HG02885 (cell line): ENCODE data around the gene RIC1.
"Not testable (repeated sequence)": the region's sequence is repeated elsewhere in the genome, so short reads cannot be mapped to it uniquely, and the experiment has no call there.

ENCODE experiments used
- ATAC-seq: cut with Tn5 transposase; IDR thresholded peaks from one replicate; pipeline ENCODE4 v1.9.1; 2021; ENCODE audit warnings: mild to moderate bottlenecking; ENCODE audit not compliant: unreplicated experiment, poor library complexity

The RIC1 gene

DNA sequence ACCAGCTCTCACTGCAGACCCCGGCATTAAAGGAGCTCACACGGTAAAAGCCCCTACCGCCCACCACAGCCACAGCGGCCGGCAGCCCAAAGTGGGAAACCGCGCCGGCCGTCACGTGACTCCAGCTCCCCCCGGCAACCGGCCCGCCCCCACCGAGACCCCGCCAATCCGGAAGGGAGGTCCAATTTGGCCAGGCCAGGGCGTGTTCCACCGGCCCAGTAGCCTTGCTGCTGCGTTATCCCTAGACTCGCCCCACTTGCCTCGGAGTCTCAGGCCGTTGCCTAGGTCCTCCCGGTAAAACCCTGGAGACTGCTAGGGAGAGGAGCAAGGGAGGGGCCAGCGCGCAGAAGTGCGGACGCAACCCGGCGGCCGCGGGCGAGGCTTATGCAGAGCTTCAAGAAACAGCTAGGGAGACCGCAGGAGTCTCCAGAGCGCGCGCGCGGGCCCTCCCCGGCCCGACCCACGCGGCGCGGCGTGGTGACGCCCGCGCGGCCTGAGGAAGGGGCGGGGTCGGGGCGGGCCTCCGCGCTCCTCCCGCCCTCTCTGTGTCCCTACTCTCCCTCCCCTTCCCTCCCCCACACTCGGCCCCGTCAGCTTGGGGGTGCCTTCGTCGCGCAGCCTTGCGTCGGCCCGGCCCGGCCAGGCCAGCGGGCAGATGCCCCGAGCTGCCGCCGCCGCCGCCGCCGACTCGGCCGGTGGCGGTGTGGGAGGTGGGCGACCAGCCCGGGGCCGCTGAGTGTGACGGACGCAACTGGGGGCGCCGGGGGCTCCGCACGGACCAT, at the start of gene RIC1:
TSS of gene RIC1 (plus strand) at position 578 of the 782 bp plus-strand sequence. CDS start at position 781, 203 bp downstream.
- ATAC-seq, result peak; percentile 65

- ATAC-seq, result no peak
These were observed 49.0 kb upstream of the RIC1 start for GRCh38 chr9:5579881-5580280.

DNA sequence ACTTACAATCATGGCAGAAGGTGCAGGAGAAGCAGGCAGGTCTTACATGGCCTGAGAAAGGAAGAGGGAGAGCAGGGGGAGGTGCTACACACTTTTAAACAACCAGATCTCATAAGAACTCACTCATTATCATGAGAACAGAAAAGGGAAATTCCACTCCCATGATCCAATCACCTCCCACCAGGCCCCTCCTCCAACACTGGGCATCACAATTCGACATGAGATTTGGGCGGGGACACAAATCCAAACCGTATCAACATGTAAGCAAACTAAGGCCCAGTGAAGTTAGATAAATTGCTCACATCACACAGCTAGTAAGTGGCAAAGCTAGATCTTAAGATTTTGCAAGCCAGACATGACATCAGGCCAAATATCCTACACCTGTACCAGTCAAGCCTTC, 48.3 kb upstream of the RIC1 start:
- ATAC-seq, result no peak

DNA sequence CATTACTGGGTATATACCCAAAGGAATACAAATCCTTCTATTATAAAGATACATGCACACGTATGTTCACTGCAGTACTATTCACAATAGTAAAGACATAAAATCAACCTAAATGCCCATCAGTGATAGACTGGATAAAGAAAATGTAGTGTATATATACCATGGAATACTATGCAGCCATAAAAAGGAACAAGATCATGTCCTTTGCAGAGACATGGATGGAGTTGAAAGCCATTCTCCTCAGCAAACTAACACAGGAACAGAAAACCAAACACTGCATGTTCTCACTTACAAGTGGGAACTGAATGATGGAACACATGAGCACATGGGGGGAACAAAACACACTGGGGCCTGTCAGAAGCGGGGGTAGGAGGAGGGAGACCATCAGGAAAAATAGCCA, 47.2 kb upstream of the RIC1 start:
- not testable (repeated sequence) for ATAC-seq

DNA sequence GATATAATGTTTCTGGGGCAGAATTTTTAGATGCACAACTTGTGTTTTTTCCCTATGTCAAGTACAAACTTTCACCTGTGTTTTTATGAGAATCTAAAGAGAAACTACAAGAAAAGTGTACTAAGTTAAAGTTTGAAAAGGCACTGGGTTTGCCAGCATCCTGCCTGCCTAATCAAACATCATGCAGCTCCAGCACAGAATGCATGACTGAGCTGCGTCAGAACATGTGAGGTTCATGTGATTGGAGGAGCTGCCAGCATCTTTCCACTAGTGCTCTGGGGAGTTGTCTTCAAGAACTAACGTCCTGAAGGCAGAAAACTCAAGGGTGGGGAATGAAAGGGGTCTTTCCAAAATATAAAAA, 46.1 kb upstream of the RIC1 start:
- peak; percentile 64 for ATAC-seq

- ATAC-seq, result peak; percentile 49
These were observed 42.5 kb upstream of the RIC1 start for GRCh38 chr9:5586391-5586802.

DNA sequence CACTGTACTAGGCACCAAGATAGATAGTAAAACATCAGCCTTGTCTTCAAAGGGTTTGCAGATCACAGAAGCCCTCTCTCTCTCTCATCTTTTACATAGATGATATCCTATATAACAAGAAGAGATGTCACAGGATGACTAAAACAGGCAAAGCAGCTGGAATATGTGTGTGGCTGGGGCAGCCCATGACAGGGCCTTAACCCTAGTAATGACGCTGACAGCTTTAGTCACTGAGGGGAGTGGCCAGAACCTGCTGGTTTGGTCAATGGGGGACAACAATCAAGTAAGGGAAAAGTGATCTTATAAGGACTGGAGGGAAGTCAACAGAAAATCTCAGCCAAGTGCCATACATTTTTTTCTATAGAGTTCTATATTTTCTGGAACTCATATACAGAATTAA, 41.9 kb upstream of the RIC1 start:
- ATAC-seq, result no peak

DNA sequence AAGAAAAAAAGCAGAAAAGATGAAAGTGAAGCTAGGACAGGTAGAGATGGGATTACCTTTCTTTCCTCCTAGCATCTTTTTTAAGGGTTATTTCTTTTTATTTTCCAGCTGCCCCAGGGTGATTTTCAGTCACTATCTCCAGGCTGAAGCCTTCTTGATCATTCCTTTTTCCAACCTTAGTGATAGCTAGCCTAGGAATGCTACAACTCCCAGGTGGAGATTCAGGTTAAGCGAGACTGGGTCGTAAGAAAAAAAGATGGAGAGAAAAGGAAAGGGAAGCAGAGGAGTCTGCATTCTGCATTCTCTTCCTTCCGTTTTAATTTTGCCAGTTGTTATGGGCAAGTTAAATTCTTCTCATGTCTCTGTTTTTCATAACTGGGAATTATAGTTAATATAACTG, 36.7 kb upstream of the RIC1 start:
- ATAC-seq, result no peak

- ATAC-seq, result no peak
These were observed 36.0 kb upstream of the RIC1 start for GRCh38 chr9:5592904-5593303.

- peak; percentile 82 for ATAC-seq
These were observed 35.0 kb upstream of the RIC1 start for GRCh38 chr9:5593904-5594303.

DNA sequence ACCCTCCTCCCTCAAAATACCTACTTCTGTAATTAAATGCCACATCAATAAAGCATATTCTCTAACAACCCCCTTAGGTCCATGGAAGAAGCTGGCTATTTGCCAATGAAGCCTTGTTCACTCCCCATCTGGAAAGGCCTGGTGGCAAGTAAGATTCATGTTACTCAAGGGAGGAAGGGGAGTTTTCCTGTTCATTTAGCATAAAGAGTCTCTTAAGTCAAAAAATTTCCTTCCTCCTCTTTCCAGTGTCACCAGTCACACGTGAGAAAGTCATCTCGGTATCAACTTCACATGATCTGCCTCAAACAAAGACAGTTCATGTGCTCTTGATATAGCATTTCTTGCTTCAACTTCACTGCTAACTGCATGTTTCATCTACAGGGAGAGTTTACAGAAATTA, 32.7 kb upstream of the RIC1 start:
- ATAC-seq, result no peak

DNA sequence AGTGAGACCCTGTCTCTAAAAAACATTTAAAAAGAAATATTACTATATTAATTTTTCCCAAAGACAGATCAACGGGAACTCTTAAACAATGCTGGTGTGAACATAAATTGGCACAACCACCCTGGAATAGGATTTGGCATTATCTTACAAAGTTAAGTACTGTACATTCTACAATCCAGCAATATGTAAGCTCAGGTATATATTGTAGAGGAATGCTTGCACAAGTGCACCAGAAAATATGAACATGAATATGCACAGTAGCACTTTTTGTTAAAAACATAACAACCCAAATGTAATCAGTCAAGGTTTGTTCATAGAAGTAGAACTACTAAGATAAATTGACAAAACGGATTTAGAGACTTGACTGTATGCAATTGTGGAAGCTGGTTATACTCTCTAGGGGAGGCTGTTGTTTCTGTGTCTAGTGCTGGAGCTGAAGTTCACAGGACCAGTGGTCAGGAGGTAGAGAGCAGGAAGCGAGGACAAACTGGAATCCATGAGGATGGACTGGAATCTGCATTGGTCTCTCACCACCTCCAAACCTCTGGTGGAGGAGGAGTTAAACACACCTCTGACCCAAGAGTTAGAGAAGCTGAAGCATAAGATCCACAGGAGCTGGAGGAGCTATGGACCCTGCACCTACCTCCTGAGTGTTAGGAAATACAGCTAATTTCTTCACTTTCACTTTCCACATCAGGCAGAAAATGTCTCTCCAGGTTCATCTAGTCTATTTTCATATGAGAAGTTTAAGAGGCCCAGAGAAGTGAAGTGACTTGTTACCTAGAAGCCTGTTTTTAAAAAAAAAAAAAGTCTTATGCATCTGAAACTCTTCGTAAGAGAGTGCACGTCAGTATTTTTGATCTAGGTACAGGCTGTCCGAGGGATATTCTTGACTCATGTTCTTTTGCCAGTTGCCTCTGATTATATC, 20.3 kb upstream of the RIC1 start:
- ATAC-seq, result peak; percentile 68

DNA sequence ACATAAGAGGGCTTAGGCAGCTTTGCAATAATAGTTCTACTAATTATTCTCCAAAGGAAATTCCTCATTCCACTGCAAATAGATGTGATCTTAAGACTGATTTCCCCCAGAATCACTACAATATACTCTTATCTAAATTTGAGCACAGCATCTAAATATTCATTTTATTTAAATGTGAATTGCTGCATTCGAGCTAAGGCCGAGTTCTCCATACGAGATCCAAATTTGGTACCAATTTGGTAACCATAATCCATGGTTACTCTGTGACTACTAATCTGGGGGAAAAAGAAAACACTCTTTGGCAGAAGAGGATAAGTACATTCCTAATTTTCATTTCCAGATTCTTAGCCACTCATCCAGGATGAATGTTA, 19.7 kb upstream of the RIC1 start:
- no peak for ATAC-seq

DNA sequence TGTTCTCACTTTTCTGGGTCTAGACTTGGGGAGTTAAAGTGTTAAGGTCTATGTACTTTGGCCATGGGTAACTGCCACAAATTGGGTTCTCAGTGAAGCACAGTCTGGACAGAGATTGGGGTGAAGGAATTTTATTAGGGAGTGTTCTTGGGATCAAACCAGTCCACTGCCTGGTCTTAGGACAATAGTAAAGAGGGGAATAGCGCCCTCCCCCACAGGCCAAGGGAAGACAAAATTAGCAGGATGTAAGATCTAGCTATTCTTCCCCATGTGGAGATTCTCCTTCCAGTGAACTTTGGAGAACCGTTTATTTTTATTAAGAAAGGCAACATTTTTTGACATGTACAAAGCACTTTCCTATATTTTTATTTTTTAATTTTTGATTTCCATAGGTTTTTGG, 18.4 kb upstream of the RIC1 start:
- ATAC-seq, result no peak

DNA sequence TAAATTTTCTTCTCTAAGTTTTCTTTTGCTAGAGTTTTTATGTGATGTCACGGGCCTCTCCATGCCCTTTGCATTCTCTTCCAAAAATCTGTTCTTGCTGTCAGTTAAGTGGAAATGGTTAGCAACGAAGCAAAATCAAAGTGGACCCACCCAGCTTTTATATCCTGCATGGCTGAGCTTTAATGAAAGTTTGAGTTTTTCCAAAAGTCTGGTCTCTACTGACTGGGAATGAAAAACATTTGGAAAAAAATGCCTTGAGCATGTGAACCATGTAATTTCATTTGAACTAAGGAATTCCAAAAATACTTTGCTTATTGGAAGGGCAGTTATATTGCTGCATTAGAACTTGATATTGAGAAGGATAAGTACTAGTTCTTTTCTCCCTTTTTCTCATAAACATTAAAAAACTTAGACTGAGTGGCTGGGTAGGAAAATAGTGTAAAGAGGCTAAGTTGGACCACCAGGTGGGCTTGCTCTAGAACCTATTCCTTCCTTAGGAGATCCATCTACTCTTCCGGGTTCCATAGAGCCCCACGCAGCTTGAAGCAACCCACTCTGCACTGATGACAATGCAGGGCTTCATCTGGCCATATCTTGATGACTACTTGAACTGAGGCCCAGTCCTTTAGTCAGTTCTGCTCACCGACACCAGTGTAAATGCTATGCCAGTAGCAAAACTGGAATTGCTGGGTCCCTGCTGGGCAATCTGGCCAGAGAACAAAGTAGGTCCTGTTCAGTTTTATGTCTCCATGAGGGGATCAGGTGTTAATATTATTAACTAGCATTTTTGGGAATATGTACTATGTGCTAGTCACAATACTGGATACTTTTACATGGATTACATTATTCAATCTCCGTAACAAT, 17.4 kb upstream of the RIC1 start:
- no peak for ATAC-seq

- no peak for ATAC-seq
These were observed 16.7 kb upstream of the RIC1 start for GRCh38 chr9:5612185-5612530.

- ATAC-seq, result no peak
These were observed 14.7 kb upstream of the RIC1 start for GRCh38 chr9:5614192-5614591.

GRCh38 chr9:5614985-5615384, 13.9 kb upstream of the RIC1 start:
- no peak for ATAC-seq

GRCh38 chr9:5617749-5618148, 11.2 kb upstream of the RIC1 start:
- peak; percentile 98 for ATAC-seq

- no peak for ATAC-seq
These were observed 8.4 kb upstream of the RIC1 start for GRCh38 chr9:5620494-5620893.

- ATAC-seq, result no peak
These were observed 7.6 kb upstream of the RIC1 start for GRCh38 chr9:5621327-5621726.
